ENCODE results near the gene CCDC27.

The CCDC27 gene

GRCh38 chr1:3819771-3820200, 67.5 kb downstream of the CCDC27 start:
- H3K36me3 Mint-ChIP-seq (ENCODE audit: low read depth): peaks cover 65% of the 10 kb centered on the region
- H3K4me3 Mint-ChIP-seq: peak overlapping the region in 1 of 3 experiments; percentile 31
- no peak for TF ChIP-seq CTCF (IDR thresholded peaks at IDR 0.05; ENCODE audit: unreplicated experiment in 3 of 3)
- peak overlapping the region; percentile 9 to 91 (median 65) for H3K27ac Mint-ChIP-seq
- peaks cover 18% of the 10 kb centered on the region for H3K4me1 Mint-ChIP-seq
- no peaks in the 10 kb centered on the region for H3K9me3 Mint-ChIP-seq
- no peaks in the 10 kb centered on the region for H3K27me3 Mint-ChIP-seq (ENCODE audit: low read depth)

DNA sequence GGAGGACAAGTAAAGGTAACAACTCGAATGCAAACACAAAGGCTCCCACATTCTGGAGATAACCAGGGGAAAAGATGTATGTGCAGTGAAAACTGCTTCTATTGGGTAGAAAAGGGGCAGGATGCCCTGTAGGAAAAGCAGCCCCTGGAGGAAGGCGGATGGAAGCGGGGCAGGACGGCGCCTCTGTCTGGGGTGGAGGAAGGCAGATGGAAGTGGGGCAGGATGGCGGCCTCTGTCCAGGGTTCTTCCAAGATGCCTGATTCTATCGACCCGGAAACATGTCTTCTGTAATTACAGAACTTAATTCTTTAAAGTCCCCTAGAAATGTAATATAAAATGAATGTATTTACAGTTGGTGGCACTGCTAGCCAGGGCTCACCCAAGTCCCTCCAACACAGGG, 68.1 kb downstream of the CCDC27 start:
- no peak for TF ChIP-seq CTCF (IDR thresholded peaks at IDR 0.05; ENCODE audit: unreplicated experiment in 3 of 3)
- H3K36me3 Mint-ChIP-seq (ENCODE audit: low read depth): peaks cover 61% of the 10 kb centered on the region
- H3K4me1 Mint-ChIP-seq: peaks cover 18% of the 10 kb centered on the region
- no peaks in the 10 kb centered on the region for H3K9me3 Mint-ChIP-seq
- H3K27ac Mint-ChIP-seq: peak overlapping the region; percentile 65 to 91 (median 76)
- no peak overlapping the region for H3K4me3 Mint-ChIP-seq
- H3K27me3 Mint-ChIP-seq (ENCODE audit: low read depth): no peaks in the 10 kb centered on the region

DNA sequence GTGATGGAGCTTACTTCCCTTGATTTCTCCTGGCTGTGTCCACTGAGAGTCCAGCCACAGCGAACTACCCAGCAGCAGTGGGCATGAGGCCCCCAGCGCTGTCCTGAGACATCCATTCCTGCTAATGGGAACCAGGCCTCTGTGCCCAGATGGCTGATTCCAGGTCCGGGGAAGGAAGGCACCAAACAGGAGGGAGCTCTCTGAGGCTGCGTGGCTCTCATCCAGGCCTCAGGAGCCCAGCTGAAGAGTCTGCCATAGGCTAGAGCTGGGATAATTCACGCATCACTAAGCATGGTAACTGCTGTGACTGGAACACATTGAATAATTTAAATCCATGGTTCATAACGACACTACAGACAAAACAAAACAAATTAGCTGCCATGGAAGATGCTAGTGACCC, 68.8 kb downstream of the CCDC27 start:
- no peak for TF ChIP-seq CTCF (IDR thresholded peaks at IDR 0.05; ENCODE audit: unreplicated experiment in 3 of 3)
- H3K4me3 Mint-ChIP-seq: no peak overlapping the region
- peaks cover 18% of the 10 kb centered on the region for H3K4me1 Mint-ChIP-seq
- no peaks in the 10 kb centered on the region for H3K27me3 Mint-ChIP-seq (ENCODE audit: low read depth)
- H3K27ac Mint-ChIP-seq: peak overlapping the region; percentile 64 to 76 (median 68)
- peaks cover 62% of the 10 kb centered on the region for H3K36me3 Mint-ChIP-seq (ENCODE audit: low read depth)
- no peaks in the 10 kb centered on the region for H3K9me3 Mint-ChIP-seq
